ENCODE data around the gene C1QL4.
"Not testable (repeated sequence)": the region's sequence is repeated elsewhere in the genome, so short reads cannot be mapped to it uniquely, and the experiment has no call there.

C1QL4 gene

GRCh38 chr12:49332891-49333371, 4.1 kb downstream of the C1QL4 start:
- DNase-seq: no peak

GRCh38 chr12:49332441-49332861, 4.5 kb downstream of the C1QL4 start:
- no peak for DNase-seq

GRCh38 chr12:49331380-49332222, 5.4 kb downstream of the C1QL4 start:
- DNase-seq: no peak

DNA sequence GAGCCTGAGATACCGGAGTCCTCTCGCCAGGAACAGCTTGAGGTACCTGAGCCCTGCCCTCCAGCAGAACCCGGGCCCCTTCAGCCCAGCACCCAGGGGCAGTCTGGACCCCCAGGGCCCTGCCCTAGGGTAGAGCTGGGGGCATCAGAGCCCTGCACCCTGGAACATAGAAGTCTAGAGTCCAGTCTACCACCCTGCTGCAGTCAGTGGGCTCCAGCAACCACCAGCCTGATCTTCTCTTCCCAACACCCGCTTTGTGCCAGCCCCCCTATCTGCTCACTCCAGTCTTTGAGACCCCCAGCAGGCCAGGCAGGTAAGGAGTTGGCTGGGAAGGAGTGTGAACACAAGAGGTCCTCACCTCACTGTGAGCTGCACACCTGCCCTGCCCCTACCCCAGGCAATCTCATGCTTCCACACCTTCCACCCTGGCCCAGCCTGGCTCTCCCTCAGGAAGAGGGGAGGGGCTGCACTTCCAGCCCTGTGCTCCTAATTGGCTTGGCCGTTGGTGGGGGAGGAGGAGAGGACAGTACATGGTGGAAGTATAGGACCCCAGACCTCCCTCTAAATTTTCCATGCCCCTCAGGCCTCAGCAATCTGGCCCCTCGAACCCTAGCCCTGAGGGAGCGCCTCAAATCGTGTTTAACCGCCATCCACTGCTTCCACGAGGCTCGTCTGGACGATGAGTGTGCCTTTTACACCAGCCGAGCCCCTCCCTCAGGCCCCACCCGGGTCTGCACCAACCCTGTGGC, 6.2 kb downstream of the C1QL4 start:
- DNase-seq: no peak

GRCh38 chr12:49330032-49330619, 6.9 kb downstream of the C1QL4 start:
- DNase-seq: no peak

- DNase-seq: no peak
Measured at GRCh38 chr12:49328816-49329215, 8.2 kb downstream of the C1QL4 start.

- DNase-seq: no peak
Measured at GRCh38 chr12:49327887-49328286, 9.1 kb downstream of the C1QL4 start.

DNA sequence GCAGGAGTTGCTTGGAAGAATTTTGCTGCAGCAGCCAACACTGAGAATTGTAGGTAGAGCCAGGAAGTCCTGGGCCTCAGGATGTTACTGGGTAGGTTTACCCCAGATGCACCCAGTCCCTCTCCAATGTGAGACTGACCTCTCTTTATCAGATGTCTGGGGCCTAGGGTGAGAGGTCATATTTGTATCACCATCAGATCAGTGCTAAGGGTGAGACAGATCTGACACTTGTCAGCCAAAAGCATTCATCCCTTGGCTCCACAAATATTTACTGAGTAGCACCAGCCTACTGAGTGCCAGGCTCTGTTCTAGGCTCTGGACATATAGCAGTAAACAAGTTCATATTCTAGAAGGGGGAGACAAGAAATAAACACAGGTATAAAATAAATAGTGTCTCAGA, 9.6 kb downstream of the C1QL4 start:
- DNase-seq: no peak

- no peak for DNase-seq
Measured at GRCh38 chr12:49325606-49326005, 11.4 kb downstream of the C1QL4 start.

GRCh38 chr12:49323524-49324097, 13.4 kb downstream of the C1QL4 start:
- no peak for DNase-seq

- DNase-seq: peak; percentile 95
Measured at GRCh38 chr12:49322708-49323523, 14.1 kb downstream of the C1QL4 start, which contains the start of gene TROAP. Gene TROAP (plus strand): TSS chr12:49323255. CDS start chr12:49323609, 354 bp downstream.

DNA sequence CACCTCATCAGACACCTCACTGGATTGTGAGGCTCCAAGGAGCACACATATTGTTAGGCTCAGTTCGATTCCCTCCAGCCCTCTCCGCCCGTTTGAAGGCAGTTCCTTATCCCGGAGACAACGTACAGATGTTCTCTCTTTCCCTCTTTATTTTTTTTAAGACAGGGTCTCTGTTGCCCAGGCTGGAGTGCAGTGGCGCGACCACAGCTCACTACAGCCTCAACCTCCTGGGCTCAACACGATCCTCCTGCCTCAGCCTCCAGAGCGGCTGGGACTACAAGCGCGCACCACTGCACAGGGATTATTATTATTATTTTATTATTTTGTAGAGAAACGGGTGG, 14.7 kb downstream of the C1QL4 start:
- DNase-seq: no peak

DNA sequence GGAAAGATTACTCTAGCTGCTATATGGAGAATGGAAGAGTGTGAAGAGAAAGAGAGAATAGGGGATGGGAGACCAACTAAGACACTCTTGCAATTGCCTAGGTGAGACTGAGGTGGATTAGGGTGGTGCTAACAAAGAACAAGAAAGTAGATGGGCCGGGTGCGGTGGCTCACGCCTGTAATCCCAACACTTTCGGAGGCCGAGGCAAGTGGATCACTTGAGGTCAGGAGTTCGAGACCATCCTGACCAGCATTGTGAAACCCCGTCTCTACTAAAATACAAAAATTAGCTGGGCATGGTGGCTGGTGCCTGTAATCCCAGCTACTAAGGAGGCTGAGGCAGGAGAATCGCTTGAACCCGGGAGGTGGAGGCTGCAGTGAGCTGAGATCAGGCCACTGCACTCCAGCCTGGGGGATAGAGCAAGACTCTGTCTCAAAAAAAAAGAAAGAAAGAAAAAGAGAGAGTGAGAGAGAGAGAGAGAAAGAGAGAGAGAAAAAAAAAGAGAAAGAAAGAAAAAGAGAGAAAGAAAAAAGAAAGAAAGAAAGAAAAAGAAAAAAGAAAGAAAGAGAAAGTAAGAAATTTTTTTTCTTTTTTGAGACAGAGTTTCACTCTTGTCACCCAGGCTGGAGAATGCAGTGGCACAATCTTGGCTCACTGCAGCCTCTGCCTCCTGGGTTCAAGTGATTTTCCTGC, 16.4 kb downstream of the C1QL4 start:
- DNase-seq: not testable (repeated sequence)

- DNase-seq: not testable (repeated sequence)
Measured at GRCh38 chr12:49317118-49317517, 19.9 kb downstream of the C1QL4 start.

- no peak for DNase-seq
Measured at GRCh38 chr12:49314811-49315210, 22.2 kb downstream of the C1QL4 start.

DNA sequence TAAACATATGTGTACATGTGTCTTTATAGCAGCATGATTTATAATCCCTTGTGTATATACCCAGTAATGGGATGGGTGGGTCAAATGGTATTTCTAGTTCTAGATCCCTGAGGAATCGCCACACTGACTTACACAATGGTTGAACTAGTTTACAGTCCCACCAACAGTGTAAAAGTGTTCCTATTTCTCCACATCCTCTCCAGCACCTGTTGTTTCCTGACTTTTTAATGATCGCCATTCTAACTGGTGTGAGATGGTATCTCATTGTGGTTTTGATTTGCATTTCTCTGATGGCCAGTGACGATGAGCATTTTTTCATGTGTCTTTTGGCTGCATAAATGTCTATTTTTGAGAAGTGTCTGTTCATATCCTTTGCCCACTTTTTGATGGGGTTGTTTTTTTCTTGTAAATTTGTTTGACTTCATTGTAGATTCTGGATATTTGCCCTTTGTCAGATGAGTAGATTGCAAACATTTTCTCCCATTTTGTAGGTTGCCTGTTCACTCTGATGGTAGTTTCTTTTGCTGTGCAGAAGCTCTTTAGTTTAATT, 26.5 kb downstream of the C1QL4 start:
- DNase-seq: not testable (repeated sequence)

GRCh38 chr12:49309386-49309785, 27.6 kb downstream of the C1QL4 start:
- DNase-seq: no peak

GRCh38 chr12:49305762-49306510, 31.1 kb downstream of the C1QL4 start:
- DNase-seq: no peak

GRCh38 chr12:49304161-49304560, 32.8 kb downstream of the C1QL4 start:
- no peak for DNase-seq

- DNase-seq: no peak
Measured at GRCh38 chr12:49301760-49302159, 35.2 kb downstream of the C1QL4 start.

DNA sequence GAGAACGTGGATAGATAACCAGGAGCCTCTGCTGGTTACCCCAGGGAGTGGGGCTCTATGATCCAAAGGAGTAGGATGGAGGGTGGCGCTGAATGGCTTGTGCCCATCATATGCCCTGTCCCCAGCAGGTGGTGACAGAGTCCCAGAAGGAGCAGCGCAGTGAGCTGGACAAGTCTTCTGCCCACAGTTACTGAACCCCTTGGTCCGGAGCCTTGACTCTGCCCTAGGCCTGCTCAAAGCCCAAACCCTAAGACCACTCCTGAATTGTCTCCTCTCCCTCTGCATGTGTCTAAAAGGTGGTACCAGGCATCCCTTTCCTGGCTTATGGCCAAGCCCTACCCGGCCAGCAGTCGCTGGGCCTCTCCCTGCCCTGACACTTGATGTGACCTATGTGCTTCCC, 38.8 kb downstream of the C1QL4 start:
- no peak for DNase-seq
